HepG2 (cell line): ENCODE data around the gene NOS1. TPM values are rescaled to one million over a fixed set of nuclear protein-coding genes. Genes with fewer than 3 reads are reported as not detected.
A peak's percentile ranks its signal among the peaks of the same experiment; 100 is the strongest.

Source experiments
- ATAC-seq: fragments of 200-7000 bp; cut with Tn5 transposase; 3 replicates; pipeline ENCODE4 v1.9.1; 2020; ENCODE audit warnings: mild to moderate bottlenecking, moderate library complexity
- BruUV-seq: library from RNA; stranded (reverse); fragments of 400-500 nt; replicated peaks from 2 replicates; lab custom pipeline; 2021; lab: Mats Ljungman, UMichigan
- CTCF ChIA-PET: fragments of 300-600 bp; formaldehyde crosslinking; extraction: SDS; loops from one replicate; lab custom pipeline; 2021; ENCODE audit warnings: low total read pairs, inconsistent platforms, low intra/inter-chr PET ratio; lab: Yijun Ruan, JAX
- POLR2A ChIA-PET: fragments of 350-600 bp; sonication (Branson Sonifier 250); formaldehyde crosslinking; loops from one replicate; lab custom pipeline; 2020; ENCODE audit warnings: antibody characterized with exemption, inconsistent platforms; lab: Yijun Ruan, JAX
- DNase-seq: peaks from one replicate; pipeline ENCODE4 v3.0.0-alpha.2; 2015; ENCODE audit warnings: low spot score
- FAIRE-seq: peaks from 3 replicates; lab custom pipeline; 2011; peaks lifted over from hg19 to GRCh38; lab: Jason Lieb, UNC
- H2AFZ ChIP-seq: one replicate; pipeline ENCODE4 v1.6.1; 2011; ENCODE audit warnings: low read length, inconsistent platforms
- H3K27ac ChIP-seq: fragments of 300-600 bp; 3 replicates; pipeline ENCODE4 v1.8.0; 2011; ENCODE audit warnings: mixed run types, mild to moderate bottlenecking, mixed read lengths, low read length, inconsistent platforms; ENCODE audit not compliant: insufficient read depth; ENCODE audit errors: extremely low read length
- H3K27me3 ChIP-seq, 2 experiments: fragments of 200-600 bp in 1 of 2; 2 replicates in 1 of 2; 3 replicates in 1 of 2; pipeline versions ENCODE4 v1.6.0 to v1.8.0; 2011; ENCODE audit warnings: low read length in 2 of 2, mild to moderate bottlenecking in 2 of 2, moderate library complexity in 2 of 2, inconsistent platforms in 1 of 2; ENCODE audit not compliant: insufficient read depth in 2 of 2, control insufficient read depth in 1 of 2
- H3K36me3 ChIP-seq, 2 experiments: fragments of 200-600 bp in 1 of 2; replicated peaks in 1 of 2; 2 replicates in 1 of 2; 3 replicates in 1 of 2; pipeline versions ENCODE4 v1.5.1 to v1.8.0; 2011; ENCODE audit warnings: low read length in 2 of 2, inconsistent platforms in 1 of 2; ENCODE audit not compliant: insufficient read depth in 2 of 2, control insufficient read depth in 1 of 2
- H3K4me1 ChIP-seq: 2 replicates; pipeline ENCODE4 v1.5.1; 2012; ENCODE audit warnings: low read length, inconsistent platforms; ENCODE audit not compliant: insufficient read depth
- H3K4me2 ChIP-seq: 2 replicates; pipeline ENCODE4 v1.6.0; 2011; ENCODE audit warnings: low read depth, low read length, inconsistent platforms
- H3K4me3 ChIP-seq, 3 experiments: fragments of 200-600 bp in 1 of 3; sonication (generic), shearing (Covaris generic) in 1 of 3; replicated peaks in 1 of 3; 2 replicates each; pipeline ENCODE4 v1.5.1; 2011 to 2016; ENCODE audit warnings: low read length in 3 of 3, inconsistent platforms in 2 of 3, low read depth in 2 of 3, mild to moderate bottlenecking in 2 of 3, control low read depth in 1 of 3, mixed read lengths in 1 of 3; ENCODE audit not compliant: insufficient read depth in 1 of 3
- H3K79me2 ChIP-seq: one replicate; pipeline ENCODE4 v1.6.1; 2011; ENCODE audit warnings: low read length, inconsistent platforms; ENCODE audit not compliant: insufficient read depth
- H3K9ac ChIP-seq: 2 replicates; pipeline ENCODE4 v1.6.0; 2011; ENCODE audit warnings: mild to moderate bottlenecking, low read depth, low read length, inconsistent platforms; ENCODE audit not compliant: insufficient read depth
- H3K9me3 ChIP-seq: 2 replicates; pipeline ENCODE4 v1.5.1; 2012; ENCODE audit warnings: mild to moderate bottlenecking, low read length
- H4K20me1 ChIP-seq: 2 replicates; pipeline ENCODE4 v1.6.0; 2011; ENCODE audit warnings: inconsistent platforms, mild to moderate bottlenecking, low read length, moderate library complexity; ENCODE audit not compliant: insufficient read depth
- HMG20B ChIP-seq: conservative IDR thresholded peaks from 2 replicates; pipeline ENCODE4 v1.6.1; 2016; ENCODE audit warnings: missing genetic modification reagents, missing compliant biosample characterization
- NCOA5 ChIP-seq: sonication (generic); formaldehyde crosslinking; IDR thresholded peaks from 2 replicates; pipeline ENCODE4 v1.4.0; 2020; ENCODE audit warnings: missing genetic modification reagents
- PCBP1 ChIP-seq: fragments of 200-400 bp; formaldehyde crosslinking; IDR thresholded peaks from 2 replicates; pipeline ENCODE4 v1.6.1; 2017; ENCODE audit warnings: mild to moderate bottlenecking, low read depth, low read length, borderline replicate concordance
- REPIN1 ChIP-seq: sonication (generic); formaldehyde crosslinking; IDR thresholded peaks from 2 replicates; pipeline ENCODE4 v1.8.0; 2022; ENCODE audit warnings: missing genetic modification reagents, low read depth, mild to moderate bottlenecking, borderline replicate concordance
- TBX2 ChIP-seq: sonication (generic); formaldehyde crosslinking; IDR thresholded peaks from 2 replicates; pipeline ENCODE4 v1.5.0; 2020; ENCODE audit warnings: missing genetic modification reagents, mild to moderate bottlenecking, borderline replicate concordance
- TCF12 ChIP-seq, 2 experiments: fragments of 450-650 bp in 1 of 2; sonication (generic) in 1 of 2; formaldehyde crosslinking in 1 of 2; IDR thresholded peaks; 2 replicates each; pipeline versions ENCODE4 v1.6.1 to v1.8.0; 2017 to 2022; ENCODE audit warnings: antibody characterized with exemption in 1 of 2, mild to moderate bottlenecking in 1 of 2, missing genetic modification reagents in 1 of 2, moderate library complexity in 1 of 2
- TEAD3 ChIP-seq: optimal IDR thresholded peaks from 2 replicates; pipeline ENCODE3; 2016; ENCODE audit warnings: borderline replicate concordance
- TGIF2 ChIP-seq: IDR thresholded peaks from 2 replicates; pipeline ENCODE4 v1.6.1; 2016; ENCODE audit warnings: control low read depth, missing compliant biosample characterization
- ZMAT3 ChIP-seq: sonication (generic); formaldehyde crosslinking; conservative IDR thresholded peaks from 2 replicates; pipeline ENCODE4 v1.7.0; 2021; ENCODE audit warnings: missing genetic modification reagents
- ZNF20 ChIP-seq: sonication (generic); formaldehyde crosslinking; IDR thresholded peaks from 2 replicates; pipeline ENCODE4 v1.4.0; 2020; ENCODE audit warnings: mild to moderate bottlenecking, moderate library complexity, missing genetic modification reagents
- ZNF264 ChIP-seq: sonication (generic); formaldehyde crosslinking; IDR thresholded peaks from 2 replicates; pipeline ENCODE4 v1.4.0; 2020; ENCODE audit warnings: missing genetic modification reagents
- ZNF451 ChIP-seq: sonication (generic); formaldehyde crosslinking; IDR thresholded peaks from 2 replicates; pipeline ENCODE4 v1.5.0; 2020; ENCODE audit warnings: mild to moderate bottlenecking, missing genetic modification reagents
- ZNF484 ChIP-seq: sonication (generic); formaldehyde crosslinking; IDR thresholded peaks from 2 replicates; pipeline ENCODE4 v1.5.1; 2020; ENCODE audit warnings: mild to moderate bottlenecking, low read depth, missing genetic modification reagents, borderline replicate concordance
- ZNF747 ChIP-seq: sonication (generic); formaldehyde crosslinking; IDR thresholded peaks from 2 replicates; pipeline ENCODE4 v1.8.1; 2023; ENCODE audit warnings: missing genetic modification reagents, mild to moderate bottlenecking, borderline replicate concordance
- ZNF761 ChIP-seq: sonication (generic); formaldehyde crosslinking; conservative IDR thresholded peaks from 2 replicates; pipeline ENCODE4 v1.4.0; 2020; ENCODE audit warnings: mild to moderate bottlenecking, missing genetic modification reagents
- ZNF766 ChIP-seq: sonication (generic); formaldehyde crosslinking; IDR thresholded peaks from 2 replicates; pipeline ENCODE4 v1.5.0; 2020; ENCODE audit warnings: missing genetic modification reagents, borderline replicate concordance
- ZNF788 ChIP-seq: sonication (generic); formaldehyde crosslinking; IDR thresholded peaks from 2 replicates; pipeline ENCODE4 v1.5.0; 2020; ENCODE audit warnings: mild to moderate bottlenecking, missing genetic modification reagents, borderline replicate concordance
- WGBS: methylation state at CpG from one replicate; pipeline ENCODE4 v1.1.6; 2017; ENCODE audit warnings: low lambda C conversion rate; 5-methylcytosine and 5-hydroxymethylcytosine counted together
- in situ Hi-C: cut with HindIII; loops from 2 replicates; pipeline ENCODE4 v1.10.0; 2017; ENCODE audit warnings: low pct_unique_long_range_greater_than_20kb; ENCODE audit not compliant: extremely low pct_ligation_motif_present
- intact Hi-C: fragments of 100-400 bp; cut with micrococcal nuclease; formaldehyde crosslinking; loops from one replicate; pipeline ENCODE4 v1.10.0; 2022; ENCODE audit not compliant: unreplicated experiment
- polyA plus RNA-seq, 8 experiments: library from polyadenylated mRNA; depleted of rRNA in 3 of 8; stranded (reverse) in 7 of 8; unstranded in 1 of 8; fragments of >200 nt; fragmentation: Illumina TruSeq in 4 of 8; extraction: Trizol in 4 of 8; gene quantifications; 2 replicates each; pipeline versions ENCODE4 v1.2.1 to v1.2.3, GENCODE V29; 2011 to 2016; ENCODE audit warnings: low read depth in 4 of 8, missing spikeins in 1 of 8, mixed read lengths in 1 of 8; ENCODE audit not compliant: insufficient read depth in 1 of 8
- total RNA-seq, 5 experiments: library from RNA; depleted of rRNA; stranded (reverse); fragments of >200 nt; fragmentation: Illumina TruSeq; extraction: Trizol; gene quantifications; 2 replicates each; pipeline ENCODE4 v1.2.3, GENCODE V29; 2016; ENCODE audit warnings: low read depth in 1 of 5
- TF ChIP-seq, protein P1 (sequence below): sonication (generic); formaldehyde crosslinking; conservative IDR thresholded peaks from 2 replicates; pipeline ENCODE4 v1.4.0; 2020; ENCODE audit warnings: missing genetic modification reagents
- TF ChIP-seq, protein P2 (sequence below): sonication (generic); formaldehyde crosslinking; IDR thresholded peaks from 2 replicates; pipeline ENCODE4 v1.5.0; 2020; ENCODE audit warnings: missing genetic modification reagents, mild to moderate bottlenecking, borderline replicate concordance

The NOS1 gene
- total and polyA plus RNA-seq, 2 of the 13 experiments (the other 11 are each of a cell fraction or from before 2014, with no cell fraction given): not detected

GRCh38 chr12:117190210-117190781 lies 171.1 kb downstream of the NOS1 start, which contains the start of gene FBXO21 (continued):
- TF ChIP-seq REPIN1 (CRISPR knock-in tag): 0 out of 2 replicates have a peak, but pooled peaks have one; percentile 52
- no peak for TF ChIP-seq TCF12 (IDR thresholded peaks at IDR 0.05)
- peak; percentile 73; the same call in 1 of the 2 replicates for TF ChIP-seq TCF12 (CRISPR knock-in tag; IDR thresholded peaks at IDR 0.05)
- no peak for TF ChIP-seq PCBP1
- TF ChIP-seq, protein P1, sequence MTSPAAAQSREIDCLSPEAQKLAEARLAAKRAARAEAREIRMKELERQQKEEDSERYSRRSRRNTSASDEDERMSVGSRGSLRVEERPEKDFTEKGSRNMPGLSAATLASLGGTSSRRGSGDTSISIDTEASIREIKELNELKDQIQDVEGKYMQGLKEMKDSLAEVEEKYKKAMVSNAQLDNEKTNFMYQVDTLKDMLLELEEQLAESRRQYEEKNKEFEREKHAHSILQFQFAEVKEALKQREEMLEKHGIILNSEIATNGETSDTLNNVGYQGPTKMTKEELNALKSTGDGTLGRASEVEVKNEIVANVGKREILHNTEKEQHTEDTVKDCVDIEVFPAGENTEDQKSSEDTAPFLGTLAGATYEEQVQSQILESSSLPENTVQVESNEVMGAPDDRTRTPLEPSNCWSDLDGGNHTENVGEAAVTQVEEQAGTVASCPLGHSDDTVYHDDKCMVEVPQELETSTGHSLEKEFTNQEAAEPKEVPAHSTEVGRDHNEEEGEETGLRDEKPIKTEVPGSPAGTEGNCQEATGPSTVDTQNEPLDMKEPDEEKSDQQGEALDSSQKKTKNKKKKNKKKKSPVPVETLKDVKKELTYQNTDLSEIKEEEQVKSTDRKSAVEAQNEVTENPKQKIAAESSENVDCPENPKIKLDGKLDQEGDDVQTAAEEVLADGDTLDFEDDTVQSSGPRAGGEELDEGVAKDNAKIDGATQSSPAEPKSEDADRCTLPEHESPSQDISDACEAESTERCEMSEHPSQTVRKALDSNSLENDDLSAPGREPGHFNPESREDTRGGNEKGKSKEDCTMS (CRISPR knock-in tag): no peak
- peak; percentile 21; the same call in 1 of the 2 replicates for TF ChIP-seq TBX2 (CRISPR knock-in tag)
- TF ChIP-seq ZNF761 (CRISPR knock-in tag): peak; percentile 44; the same call in 1 of the 2 replicates
- TF ChIP-seq ZNF264: no peak

- no TSS peak for BruUV-seq
- DNase-seq: peak; percentile 24
- 0% methylated on average over 1 of the region's 52 CpGs for WGBS
- TF ChIP-seq ZNF20 (CRISPR knock-in tag): no peak
- TF ChIP-seq ZMAT3 (CRISPR knock-in tag): no peak
- 0 out of 2 replicates have a peak, but pooled peaks have one; percentile 5 for TF ChIP-seq ZNF788 (CRISPR knock-in tag)
- no peak for TF ChIP-seq NCOA5 (CRISPR knock-in tag)
- TF ChIP-seq HMG20B (CRISPR knock-in tag): peak; percentile 95
- 0 out of 2 replicates have a peak, but pooled peaks have one; percentile 5 for TF ChIP-seq ZNF766 (CRISPR knock-in tag)
- no peak for TF ChIP-seq TGIF2 (CRISPR knock-in tag)
- TF ChIP-seq ZNF451 (CRISPR knock-in tag): no peak
- TF ChIP-seq ZNF747 (CRISPR knock-in tag): no peak
- peak; percentile 20 for TF ChIP-seq TEAD3 (CRISPR knock-in tag)
- TF ChIP-seq ZNF484: no peak
- TF ChIP-seq, protein P2, sequence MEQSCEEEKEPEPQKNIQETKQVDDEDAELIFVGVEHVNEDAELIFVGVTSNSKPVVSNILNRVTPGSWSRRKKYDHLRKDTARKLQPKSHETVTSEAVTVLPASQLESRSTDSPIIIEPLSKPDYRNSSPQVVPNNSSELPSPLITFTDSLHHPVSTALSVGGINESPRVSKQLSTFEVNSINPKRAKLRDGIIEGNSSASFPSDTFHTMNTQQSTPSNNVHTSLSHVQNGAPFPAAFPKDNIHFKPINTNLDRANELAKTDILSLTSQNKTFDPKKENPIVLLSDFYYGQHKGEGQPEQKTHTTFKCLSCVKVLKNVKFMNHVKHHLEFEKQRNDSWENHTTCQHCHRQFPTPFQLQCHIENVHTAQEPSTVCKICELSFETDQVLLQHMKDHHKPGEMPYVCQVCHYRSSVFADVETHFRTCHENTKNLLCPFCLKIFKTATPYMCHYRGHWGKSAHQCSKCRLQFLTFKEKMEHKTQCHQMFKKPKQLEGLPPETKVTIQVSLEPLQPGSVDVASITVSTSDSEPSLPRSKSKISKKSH (CRISPR knock-in tag): no peak
- TF ChIP-seq ZNF264: 0 out of 2 replicates have a peak, but pooled peaks have one; percentile 36
Measured at GRCh38 chr12:117189725-117190209, 171.7 kb downstream of the NOS1 start.

More at GRCh38 chr12:117189725-117190209, 171.7 kb downstream of the NOS1 start:
- peak overlapping the region; percentile 70 for H3K27ac ChIP-seq
- FAIRE-seq: no peak
- CTCF ChIA-PET: no interaction called here
- peak; percentile 71 for ATAC-seq
- H3K9ac ChIP-seq: peak overlapping the region; percentile 87
- peaks cover 0 to 13% of the 10 kb centered on the region in 2 experiments; a peak in 3 of 5 replicates for H3K36me3 ChIP-seq
- H3K4me1 ChIP-seq: peaks cover 36% of the 10 kb centered on the region
- H3K4me3 ChIP-seq: peak overlapping the region; percentile 82 to 100 (median 92)
- POLR2A ChIA-PET: no interaction called here
- H2AFZ ChIP-seq: no peak overlapping the region
- H3K79me2 ChIP-seq: peaks cover 22% of the 10 kb centered on the region
- H3K4me2 ChIP-seq: peak overlapping the region; percentile 96
- intact Hi-C loops: no loop called here
- H4K20me1 ChIP-seq: peaks cover 7% of the 10 kb centered on the region
- no peaks in the 10 kb centered on the region for H3K9me3 ChIP-seq
- no peaks in the 10 kb centered on the region; a peak in 1 of 5 replicates for H3K27me3 ChIP-seq
- in situ Hi-C loops: no loop called here
